Stomach smooth muscle (tissue), 2 donors: ENCODE results near the gene RIPOR1.
"Not testable (repeated sequence)": the region's sequence is repeated elsewhere in the genome, so short reads cannot be mapped to it uniquely, and the experiment has no call there.

Source experiments
- H3K27ac ChIP-seq: one replicate; pipeline ENCODE4 v1.7.0; 2013; ENCODE audit warnings: mild to moderate bottlenecking, low read length, inconsistent platforms
- H3K27me3 ChIP-seq, 2 donors: one replicate each; pipeline ENCODE4 v1.7.0; 2013; ENCODE audit warnings: low read length in 2 of 2; ENCODE audit not compliant: insufficient read depth in 2 of 2, control insufficient read depth in 1 of 2
- H3K36me3 ChIP-seq, 2 donors: one replicate each; pipeline ENCODE4 v1.7.0; 2013; ENCODE audit warnings: low read length in 2 of 2; ENCODE audit not compliant: control insufficient read depth in 2 of 2, insufficient read depth in 2 of 2
- H3K4me1 ChIP-seq: one replicate; pipeline ENCODE4 v1.7.0; 2013; ENCODE audit warnings: low read length; ENCODE audit not compliant: control insufficient read depth, insufficient read depth
- H3K4me3 ChIP-seq, 2 donors: one replicate each; pipeline ENCODE4 v1.7.0; 2013; ENCODE audit warnings: low read length in 2 of 2
- H3K9ac ChIP-seq, 2 donors: one replicate each; pipeline ENCODE4 v1.7.0; 2013; ENCODE audit warnings: low read length in 2 of 2, mild to moderate bottlenecking in 1 of 2
- H3K9me3 ChIP-seq, 2 donors: one replicate each; pipeline ENCODE4 v1.7.0; 2013; ENCODE audit warnings: low read length in 2 of 2; ENCODE audit not compliant: control insufficient read depth in 2 of 2
- donor health status: healthy.
- donor health status: Pancreatic carcinoma.

Gene RIPOR1

DNA sequence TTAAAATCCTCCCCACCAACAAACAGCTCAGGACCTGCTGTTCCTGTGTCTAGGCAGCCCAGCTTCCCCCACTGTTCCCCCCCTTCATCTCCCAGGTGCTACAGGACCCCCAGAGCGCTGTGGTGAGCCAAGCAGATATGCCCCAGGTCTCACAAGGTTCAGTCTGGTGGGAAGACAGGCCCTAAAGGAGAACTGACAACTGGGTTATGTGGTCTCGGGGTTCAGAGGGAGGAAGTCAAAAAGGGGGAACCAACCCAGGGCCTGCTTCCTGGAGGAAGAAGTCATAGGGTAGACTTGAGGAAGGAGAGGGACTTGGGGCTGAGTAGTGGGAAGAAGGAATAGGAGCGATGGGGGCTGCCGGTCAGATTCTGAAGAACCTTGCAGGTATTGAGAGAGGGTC is 2.6 kb downstream of the RIPOR1 start:
- H3K9ac ChIP-seq = no peak overlapping the region
- H3K36me3 ChIP-seq = no peaks in the 10 kb centered on the region
- H3K27me3 ChIP-seq = no peaks in the 10 kb centered on the region
- H3K9me3 ChIP-seq = no peaks in the 10 kb centered on the region
- peak overlapping the region; percentile 41 for H3K27ac ChIP-seq
- H3K4me1 ChIP-seq = peaks cover 43% of the 10 kb centered on the region
- peak overlapping the region in 1 of 2 donors; percentile 91 for H3K4me3 ChIP-seq

DNA sequence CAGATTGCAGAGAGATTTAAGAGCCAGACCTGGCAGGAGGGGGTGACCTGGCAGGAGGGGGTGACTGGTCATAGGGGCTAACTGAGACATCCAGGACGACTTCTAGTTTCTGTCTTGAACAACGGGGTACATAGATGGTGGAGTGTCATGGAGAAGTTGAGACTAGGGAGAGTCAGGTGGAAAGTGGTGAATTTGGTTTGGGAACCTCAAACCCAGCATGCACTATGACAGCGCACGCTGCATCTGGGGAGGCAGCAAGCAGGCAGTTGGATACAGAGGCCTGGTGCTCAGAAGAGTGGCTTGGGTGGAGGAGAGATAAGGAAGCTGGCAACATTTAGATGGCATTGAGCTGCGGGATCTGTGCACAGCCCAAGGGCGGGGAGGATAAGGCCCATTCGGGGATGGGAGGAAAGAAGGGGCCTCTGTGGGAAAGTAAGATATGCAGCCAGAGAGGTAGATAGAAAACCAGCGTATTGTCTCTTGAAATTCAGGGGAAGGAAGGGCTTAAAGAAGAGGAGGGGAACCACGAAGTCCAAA is 4.5 kb downstream of the RIPOR1 start:
- H3K36me3 ChIP-seq = no peaks in the 10 kb centered on the region
- no peaks in the 10 kb centered on the region for H3K27me3 ChIP-seq
- no peak overlapping the region for H3K9ac ChIP-seq
- H3K4me1 ChIP-seq = peaks cover 53% of the 10 kb centered on the region
- H3K9me3 ChIP-seq = no peaks in the 10 kb centered on the region
- no peak overlapping the region for H3K27ac ChIP-seq
- no peak overlapping the region for H3K4me3 ChIP-seq

DNA sequence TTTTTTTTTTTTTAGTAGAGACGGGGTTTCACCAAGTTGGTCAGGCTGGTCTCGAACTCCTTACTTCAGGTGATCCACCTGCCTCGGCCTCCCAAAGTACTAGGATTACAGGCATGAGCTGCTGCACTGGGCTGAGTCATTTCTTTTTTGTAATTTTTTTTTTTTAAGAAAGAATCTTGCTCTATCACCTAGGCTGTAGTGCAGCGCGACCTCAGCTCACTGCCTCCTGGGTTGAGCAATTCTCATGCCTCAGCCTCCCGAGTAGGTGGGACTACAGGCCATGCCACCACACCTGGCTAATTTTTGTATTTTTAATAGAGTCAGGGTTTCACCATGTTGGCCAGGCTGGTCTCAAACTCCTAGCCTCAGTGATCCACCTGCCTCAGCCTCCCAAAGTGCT is 5.4 kb downstream of the RIPOR1 start:
- H3K9ac ChIP-seq, H3K9me3 ChIP-seq, H3K4me3 ChIP-seq, H3K27me3 ChIP-seq, H3K27ac ChIP-seq, H3K36me3 ChIP-seq: not testable (repeated sequence)
- H3K4me1 ChIP-seq = peaks cover 57% of the 10 kb centered on the region

DNA sequence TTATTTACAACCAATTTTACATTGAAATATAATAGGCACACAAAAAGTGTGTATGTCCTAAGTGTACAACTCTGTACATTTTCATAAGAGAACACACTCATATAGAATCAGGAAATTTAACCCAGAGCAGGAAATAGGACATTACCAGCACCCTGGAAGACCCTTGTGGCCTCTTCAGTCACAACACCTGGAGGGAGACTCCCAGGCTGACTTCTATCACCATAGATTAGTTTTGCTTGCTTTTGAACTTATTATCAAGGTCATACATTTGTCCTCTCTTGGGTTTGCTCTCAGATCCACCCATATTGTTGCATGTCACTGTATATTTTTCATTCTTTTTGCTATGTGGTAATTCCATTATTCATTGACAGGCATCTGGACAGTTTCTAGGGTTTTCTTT is 5.8 kb downstream of the RIPOR1 start:
- Histone ChIP-seq H3K27me3 (no peaks in the 10 kb centered on the region), H3K36me3 (no peaks in the 10 kb centered on the region), H3K4me3 (no peak overlapping the region), H3K4me1 (peaks cover 57% of the 10 kb centered on the region), H3K9ac (no peak overlapping the region), H3K9me3 (no peaks in the 10 kb centered on the region), H3K27ac (no peak overlapping the region)

DNA sequence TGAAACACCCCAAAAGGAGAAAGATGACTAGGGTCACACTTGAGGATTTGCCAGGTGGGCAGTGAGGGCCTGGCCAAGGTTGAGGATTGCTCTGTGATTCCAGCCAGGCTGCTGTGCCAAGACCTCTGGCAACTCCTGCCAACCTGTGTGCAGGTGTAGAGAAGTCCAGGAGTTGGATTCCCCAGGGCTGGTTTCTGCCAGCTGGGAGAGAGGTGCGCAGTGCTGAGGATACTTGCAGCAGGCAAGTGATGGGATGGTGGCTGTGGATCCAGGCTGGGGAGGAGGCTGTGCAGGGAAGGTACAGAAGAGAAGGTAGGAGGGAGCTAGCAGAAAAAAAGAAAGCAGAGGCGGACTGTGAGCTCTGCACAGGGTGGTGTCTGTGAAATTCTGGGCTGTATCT is 6.6 kb downstream of the RIPOR1 start:
- Histone ChIP-seq H3K9ac (no peak overlapping the region), H3K27me3 (no peaks in the 10 kb centered on the region), H3K9me3 (no peaks in the 10 kb centered on the region), H3K4me1 (peaks cover 52% of the 10 kb centered on the region), H3K36me3 (peaks cover 6 to 7% of the 10 kb centered on the region in 2 donors), H3K4me3 (no peak overlapping the region), H3K27ac (no peak overlapping the region)

DNA sequence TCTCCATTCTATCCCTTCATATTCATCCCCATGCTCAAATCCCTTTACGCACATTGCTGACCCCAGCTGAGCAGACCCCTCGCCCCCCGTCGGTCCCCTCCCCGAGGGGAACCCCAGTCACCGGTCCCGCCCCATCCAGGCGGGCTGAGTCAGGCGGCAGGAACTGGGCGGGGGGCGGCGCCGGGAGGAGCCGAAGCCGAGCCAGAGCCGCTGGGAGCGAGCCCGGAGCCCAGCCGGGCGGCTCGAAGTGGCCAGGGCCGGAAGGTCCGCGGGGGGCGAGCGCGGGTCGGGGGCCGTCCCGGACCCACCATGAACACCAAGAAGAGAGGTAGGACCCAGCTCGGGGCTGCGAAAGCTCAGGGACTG is 8.6 kb downstream of the RIPOR1 start:
- H3K27me3 ChIP-seq = no peaks in the 10 kb centered on the region
- peaks cover 37% of the 10 kb centered on the region for H3K4me1 ChIP-seq
- peak overlapping the region; percentile 53 for H3K27ac ChIP-seq
- H3K9ac ChIP-seq = peak overlapping the region; percentile 2 to 60
- H3K9me3 ChIP-seq = no peaks in the 10 kb centered on the region
- H3K4me3 ChIP-seq = peak overlapping the region; percentile 46 to 75
- peaks cover 22 to 25% of the 10 kb centered on the region in 2 donors for H3K36me3 ChIP-seq

DNA sequence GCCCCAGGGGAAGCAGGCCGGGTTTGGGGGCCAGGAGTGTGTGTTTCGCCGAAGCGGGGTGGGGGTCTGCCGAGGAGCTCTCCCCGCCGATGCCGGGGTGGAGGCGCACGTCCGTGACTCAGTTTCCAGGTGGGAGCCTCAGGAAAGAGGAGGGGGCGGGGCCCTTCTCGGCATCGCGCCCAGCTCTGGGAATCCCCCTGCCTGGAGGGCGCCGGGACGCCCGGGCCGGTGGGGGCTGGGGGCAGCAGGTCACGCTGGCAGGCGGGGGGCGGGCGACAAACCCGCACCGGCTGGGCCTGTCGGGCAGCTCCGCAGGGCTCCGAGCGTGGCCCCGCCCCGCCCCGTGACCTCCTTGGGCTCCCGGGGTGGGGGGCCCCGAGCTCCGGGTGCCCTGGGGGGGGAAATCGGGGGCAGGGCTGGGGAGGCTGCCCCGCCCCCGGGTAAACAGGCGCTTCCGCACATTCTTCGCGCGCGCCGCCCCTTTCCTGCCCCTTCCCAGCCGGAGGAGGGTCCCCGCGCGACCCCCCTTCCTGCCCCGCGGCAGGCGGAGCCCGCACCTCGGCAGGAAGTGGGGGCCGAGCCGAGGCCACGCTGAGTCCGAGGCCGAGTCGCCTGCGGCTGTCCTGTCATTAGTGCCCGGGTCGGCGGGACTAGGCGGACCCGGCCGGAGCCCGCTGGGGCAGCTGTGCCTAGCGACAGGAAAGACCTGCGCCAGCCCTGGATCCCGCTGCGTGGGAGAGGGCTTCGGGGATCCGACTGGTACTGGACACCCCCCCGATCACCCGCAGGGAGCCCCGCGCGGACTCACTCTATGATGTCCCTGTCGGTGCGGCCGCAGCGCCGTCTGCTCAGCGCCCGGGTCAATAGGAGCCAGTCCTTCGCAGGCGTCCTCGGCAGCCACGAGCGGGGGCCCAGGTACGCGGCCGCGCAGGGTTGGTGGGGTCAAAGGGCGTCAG is 9.3 kb downstream of the RIPOR1 start:
- Histone ChIP-seq H3K9me3 (no peaks in the 10 kb centered on the region), H3K4me1 (peaks cover 34% of the 10 kb centered on the region), H3K4me3 (peak overlapping the region; percentile 46 to 75), H3K36me3 (peaks cover 24 to 26% of the 10 kb centered on the region in 2 donors), H3K27ac (peak overlapping the region; percentile 53), H3K9ac (peak overlapping the region; percentile 13 to 60), H3K27me3 (no peaks in the 10 kb centered on the region)

DNA sequence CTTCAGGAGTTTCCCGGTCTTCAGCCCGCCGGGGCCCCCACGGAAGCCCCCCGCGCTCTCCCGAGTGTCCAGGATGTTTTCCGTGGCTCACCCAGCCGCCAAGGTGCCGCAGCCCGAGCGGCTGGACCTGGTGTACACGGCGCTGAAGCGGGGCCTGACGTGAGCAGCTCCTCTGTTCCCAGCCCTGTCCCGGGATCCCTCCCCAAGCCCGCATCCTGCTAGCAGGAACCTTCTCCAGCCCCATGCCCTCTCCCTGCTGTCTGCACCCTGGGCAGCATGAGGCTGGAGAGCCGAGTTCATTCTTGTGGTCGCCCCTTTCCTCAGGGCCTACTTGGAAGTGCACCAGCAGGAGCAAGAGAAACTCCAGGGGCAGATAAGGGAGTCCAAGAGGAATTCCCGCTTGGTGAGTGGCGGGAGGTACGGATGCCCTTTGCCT is 10.1 kb downstream of the RIPOR1 start:
- H3K27me3 ChIP-seq = no peaks in the 10 kb centered on the region
- H3K9ac ChIP-seq = peak overlapping the region in 1 of 2 donors; percentile 51
- H3K4me3 ChIP-seq = peak overlapping the region; percentile 46 to 75
- H3K36me3 ChIP-seq = peaks cover 26 to 31% of the 10 kb centered on the region in 2 donors
- H3K27ac ChIP-seq = no peak overlapping the region
- no peaks in the 10 kb centered on the region for H3K9me3 ChIP-seq
- peaks cover 29% of the 10 kb centered on the region for H3K4me1 ChIP-seq

DNA sequence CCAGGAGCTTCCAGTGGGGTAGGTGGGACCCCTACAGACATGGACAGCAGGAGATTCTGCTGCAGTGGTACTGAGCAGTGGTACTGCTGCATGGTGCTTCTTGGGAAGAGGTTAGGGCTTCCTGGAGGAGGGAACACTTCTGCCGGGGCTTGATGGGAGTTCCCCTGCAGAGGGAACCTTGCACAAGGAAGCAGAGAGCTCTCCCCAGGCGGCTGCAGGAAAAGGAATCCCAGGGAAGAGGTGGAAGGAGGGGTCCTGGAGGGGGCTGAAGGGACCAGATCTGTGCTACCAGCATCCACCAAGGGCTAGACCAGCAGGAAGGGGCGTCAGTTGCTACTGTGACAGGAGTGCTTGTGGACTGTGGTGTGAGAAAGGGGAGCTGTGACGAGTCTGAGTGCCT is 10.6 kb downstream of the RIPOR1 start:
- peaks cover 29 to 37% of the 10 kb centered on the region in 2 donors for H3K36me3 ChIP-seq
- H3K9me3 ChIP-seq = no peaks in the 10 kb centered on the region
- no peak overlapping the region for H3K9ac ChIP-seq
- H3K27me3 ChIP-seq = no peaks in the 10 kb centered on the region
- H3K27ac ChIP-seq = no peak overlapping the region
- no peak overlapping the region for H3K4me3 ChIP-seq
- peaks cover 30% of the 10 kb centered on the region for H3K4me1 ChIP-seq

DNA sequence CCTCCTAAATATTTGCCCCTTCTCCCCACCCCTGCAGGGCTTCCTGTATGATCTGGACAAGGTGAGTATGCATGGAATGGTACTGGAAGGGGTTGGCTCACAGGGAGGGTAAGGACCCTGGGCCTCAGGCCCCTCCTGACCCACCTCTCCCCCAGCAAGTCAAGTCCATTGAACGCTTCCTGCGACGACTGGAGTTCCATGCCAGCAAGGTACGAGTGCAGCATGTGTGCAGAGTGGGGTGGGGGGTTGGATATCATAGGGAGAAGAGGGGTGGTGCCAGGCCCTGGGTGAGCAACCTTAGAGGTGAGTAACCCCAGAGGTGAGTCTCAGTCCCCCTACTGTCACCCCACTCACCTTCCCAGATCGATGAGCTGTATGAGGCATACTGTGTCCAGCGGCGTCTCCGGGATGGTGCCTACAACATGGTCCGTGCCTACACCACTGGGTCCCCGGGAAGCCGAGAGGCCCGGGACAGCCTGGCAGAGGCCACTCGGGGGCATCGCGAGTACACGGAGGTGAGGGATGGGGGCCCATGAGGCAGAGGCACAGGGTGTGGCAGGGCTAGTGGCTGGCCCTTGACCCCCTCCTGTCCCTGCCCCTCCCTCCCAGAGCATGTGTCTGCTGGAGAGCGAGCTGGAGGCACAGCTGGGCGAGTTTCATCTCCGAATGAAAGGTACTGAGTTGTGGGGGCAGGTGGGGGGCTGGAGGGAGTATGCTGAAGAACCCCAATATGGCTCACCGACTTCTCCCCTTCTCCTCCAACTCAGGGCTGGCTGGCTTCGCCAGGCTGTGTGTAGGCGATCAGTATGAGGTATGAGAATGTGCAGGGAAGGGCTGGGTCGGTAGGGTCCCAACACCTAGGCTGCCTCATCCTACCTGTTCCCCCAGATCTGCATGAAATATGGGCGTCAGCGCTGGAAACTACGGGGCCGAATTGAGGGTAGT is 11.3 kb downstream of the RIPOR1 start:
- no peaks in the 10 kb centered on the region for H3K9me3 ChIP-seq
- no peaks in the 10 kb centered on the region for H3K27me3 ChIP-seq
- H3K4me1 ChIP-seq = peaks cover 35% of the 10 kb centered on the region
- no peak overlapping the region for H3K27ac ChIP-seq
- H3K4me3 ChIP-seq = no peak overlapping the region
- H3K36me3 ChIP-seq = peaks cover 33 to 44% of the 10 kb centered on the region in 2 donors
- H3K9ac ChIP-seq = no peak overlapping the region
